ENCODE data around the gene TM9SF1. TPM values are rescaled to one million over a fixed set of nuclear protein-coding genes. Genes with fewer than 3 reads are reported as not detected.
A peak's percentile ranks its signal among the peaks of the same experiment; 100 is the strongest.

The TM9SF1 gene, protein sequence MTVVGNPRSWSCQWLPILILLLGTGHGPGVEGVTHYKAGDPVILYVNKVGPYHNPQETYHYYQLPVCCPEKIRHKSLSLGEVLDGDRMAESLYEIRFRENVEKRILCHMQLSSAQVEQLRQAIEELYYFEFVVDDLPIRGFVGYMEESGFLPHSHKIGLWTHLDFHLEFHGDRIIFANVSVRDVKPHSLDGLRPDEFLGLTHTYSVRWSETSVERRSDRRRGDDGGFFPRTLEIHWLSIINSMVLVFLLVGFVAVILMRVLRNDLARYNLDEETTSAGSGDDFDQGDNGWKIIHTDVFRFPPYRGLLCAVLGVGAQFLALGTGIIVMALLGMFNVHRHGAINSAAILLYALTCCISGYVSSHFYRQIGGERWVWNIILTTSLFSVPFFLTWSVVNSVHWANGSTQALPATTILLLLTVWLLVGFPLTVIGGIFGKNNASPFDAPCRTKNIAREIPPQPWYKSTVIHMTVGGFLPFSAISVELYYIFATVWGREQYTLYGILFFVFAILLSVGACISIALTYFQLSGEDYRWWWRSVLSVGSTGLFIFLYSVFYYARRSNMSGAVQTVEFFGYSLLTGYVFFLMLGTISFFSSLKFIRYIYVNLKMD
- total RNA-seq (2021; ENCODE audit: unreplicated experiment): 44.7 TPM
- polyA plus RNA-seq (2012; ENCODE audit: insufficient read length): 35.7 TPM
- Bru-seq, nascent RNA: percentile 68 among the genes with signal in this experiment
- percentile 86 among the genes with signal in this experiment for BruChase-seq, experiment 1, labeled RNA remaining after a 2-hour chase
- BruChase-seq, experiment 2, labeled RNA remaining after a 6-hour chase: percentile 93 among the genes with signal in this experiment
- long read RNA-seq, transcript TM9SF1-201 (6 exons, 2,452 nt): major isoform, 56 of 126 reads
- long read RNA-seq, partial matches to known transcripts: 27 of 126 reads
- long read RNA-seq, other reads (novel, unspliced or antisense): 32 of 126 reads

- intact Hi-C loops (cut with micrococcal nuclease; ENCODE audit: unreplicated experiment): no loop called here
- H3K4me3 ChIP-seq (ENCODE audit: low read depth in 2 of 2, low read length in 2 of 2): peak within 1 kb of the TSS; percentile 68 to 73
- H3K27me3 ChIP-seq (ENCODE audit: control insufficient read depth, insufficient read depth, low read length): no peaks in the 10 kb centered on the region
- TF ChIP-seq POLR2AphosphoS5 (IDR thresholded peaks at IDR 0.05; ENCODE audit: low read depth, low read length) (peak; percentile 34; the same call in 1 of the 2 replicates), TCF7L2 (IDR thresholded peaks at IDR 0.05; ENCODE audit: low read depth, low read length) (no peak)
- in situ Hi-C loops (cut with HindIII; ENCODE audit: low pct_unique_long_range_greater_than_20kb, low sequenced_read_pairs): no loop called here
- no TSS peak for BruUV-seq (replicated peaks)
- H3K36me3 ChIP-seq (ENCODE audit: control insufficient read depth, insufficient read depth, low read length): peaks cover 4% of the 10 kb centered on the region
- no peak for DNase-seq (ENCODE audit: low read depth, low spot score)
- ATAC-seq: peak; percentile 95
- H3K9me3 ChIP-seq (ENCODE audit: control insufficient read depth, insufficient read depth, low read depth, low read length): no peaks in the 10 kb centered on the region
- peaks cover 2% of the 10 kb centered on the region for H3K4me1 ChIP-seq (ENCODE audit: control insufficient read depth, insufficient read depth, low read length)
- CTCF ChIA-PET: no interaction called here
- H3K27ac ChIP-seq (ENCODE audit: low read length): peak within 1 kb of the TSS; percentile 92
- POLR2A ChIA-PET: no interaction called here
Observed at GRCh38 chr14:24195186-24196070, at the start of gene TM9SF1. TM9SF1 (minus strand) TSS chr14:24195441; CDS start chr14:24195019, 422 bp downstream.

GRCh38 chr14:24243336-24243836 is 48.1 kb upstream of the TM9SF1 start:
- no TSS peak for BruUV-seq (replicated peaks)
- intact Hi-C loops (cut with micrococcal nuclease; ENCODE audit: unreplicated experiment): loop anchor here (1.0 kb wide), 1 partner anchor 54 kb away; no protein-coding TSS in a partner anchor
- peaks cover 12% of the 10 kb centered on the region for H3K4me1 ChIP-seq (ENCODE audit: control insufficient read depth, insufficient read depth, low read length)
- H3K36me3 ChIP-seq (ENCODE audit: control insufficient read depth, insufficient read depth, low read length): peaks cover 6% of the 10 kb centered on the region; the same call in 1 of the 2 replicates
- H3K9me3 ChIP-seq (ENCODE audit: control insufficient read depth, insufficient read depth, low read depth, low read length): no peaks in the 10 kb centered on the region
- POLR2A ChIA-PET: interaction anchor here (2.0 kb wide), 1 partner anchor 54 kb away, joined by 6 read pairs; no protein-coding TSS in a partner anchor
- TF ChIP-seq TCF7L2 (IDR thresholded peaks at IDR 0.05; ENCODE audit: low read depth, low read length) (no peak), REST (IDR thresholded peaks at IDR 0.05; ENCODE audit: insufficient read depth in 1 of 2, low read depth in 2 of 2, low read length in 1 of 2) (no peak), POLR2AphosphoS5 (IDR thresholded peaks at IDR 0.05; ENCODE audit: low read depth, low read length) (no peak), SIN3A (IDR thresholded peaks at IDR 0.05; ENCODE audit: borderline replicate concordance, insufficient read depth, low read depth, low read length) (no peak)
- TF ChIP-seq, protein P1, sequence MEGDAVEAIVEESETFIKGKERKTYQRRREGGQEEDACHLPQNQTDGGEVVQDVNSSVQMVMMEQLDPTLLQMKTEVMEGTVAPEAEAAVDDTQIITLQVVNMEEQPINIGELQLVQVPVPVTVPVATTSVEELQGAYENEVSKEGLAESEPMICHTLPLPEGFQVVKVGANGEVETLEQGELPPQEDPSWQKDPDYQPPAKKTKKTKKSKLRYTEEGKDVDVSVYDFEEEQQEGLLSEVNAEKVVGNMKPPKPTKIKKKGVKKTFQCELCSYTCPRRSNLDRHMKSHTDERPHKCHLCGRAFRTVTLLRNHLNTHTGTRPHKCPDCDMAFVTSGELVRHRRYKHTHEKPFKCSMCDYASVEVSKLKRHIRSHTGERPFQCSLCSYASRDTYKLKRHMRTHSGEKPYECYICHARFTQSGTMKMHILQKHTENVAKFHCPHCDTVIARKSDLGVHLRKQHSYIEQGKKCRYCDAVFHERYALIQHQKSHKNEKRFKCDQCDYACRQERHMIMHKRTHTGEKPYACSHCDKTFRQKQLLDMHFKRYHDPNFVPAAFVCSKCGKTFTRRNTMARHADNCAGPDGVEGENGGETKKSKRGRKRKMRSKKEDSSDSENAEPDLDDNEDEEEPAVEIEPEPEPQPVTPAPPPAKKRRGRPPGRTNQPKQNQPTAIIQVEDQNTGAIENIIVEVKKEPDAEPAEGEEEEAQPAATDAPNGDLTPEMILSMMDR (IDR thresholded peaks at IDR 0.05): no peak
- ATAC-seq: no peak
- peak overlapping the region; percentile 77 to 91 for H3K4me3 ChIP-seq (ENCODE audit: low read depth in 2 of 2, low read length in 2 of 2)
- no peak for DNase-seq (ENCODE audit: low read depth, low spot score)
- H3K27ac ChIP-seq (ENCODE audit: low read length): peak overlapping the region; percentile 93
- in situ Hi-C loops (cut with HindIII; ENCODE audit: low pct_unique_long_range_greater_than_20kb, low sequenced_read_pairs): no loop called here
- no peaks in the 10 kb centered on the region for H3K27me3 ChIP-seq (ENCODE audit: control insufficient read depth, insufficient read depth, low read length)
- CTCF ChIA-PET: interaction anchor here (0.7 to 2.4 kb wide), 3 partner anchors 54 to 194 kb away, joined by 6 to 10 read pairs (median 8); partner anchors contain the start of genes DHRS1 and NOP9

All from Panc1 (cell line).